Right cardiac atrium (tissue), 5 donors: ENCODE measurements around the gene SIK3. TPM values are rescaled to one million over a fixed set of nuclear protein-coding genes. Genes with fewer than 3 reads are reported as not detected.

Experiments
- ATAC-seq, 2 donors: fragments of 200-7000 bp; cut with Tn5 transposase; one replicate each; pipeline versions ENCODE4 v1.8.0 to v1.9.1; 2020; ENCODE audit warnings: moderate library complexity in 2 of 2, mild to moderate bottlenecking in 1 of 2
- DNase-seq, 3 donors: peaks; one replicate each; pipeline ENCODE4 v3.0.0-alpha.2; 2020
- H3K27ac ChIP-seq: one replicate; pipeline ENCODE4 v1.5.1; 2013; ENCODE audit warnings: mild to moderate bottlenecking, low read length, control low read depth, moderate library complexity
- H3K27me3 ChIP-seq: one replicate; pipeline ENCODE4 v1.6.1; 2013; ENCODE audit not compliant: control insufficient read depth, insufficient read depth
- H3K4me1 ChIP-seq: one replicate; pipeline ENCODE4 v1.6.1; 2013; ENCODE audit warnings: low read length; ENCODE audit not compliant: control insufficient read depth, insufficient read depth
- H3K4me3 ChIP-seq: one replicate; pipeline ENCODE4 v1.5.1; 2013; ENCODE audit warnings: low read length, control low read depth
- H3K9me3 ChIP-seq: one replicate; pipeline ENCODE4 v1.6.1; 2013; ENCODE audit warnings: low read length; ENCODE audit not compliant: control insufficient read depth
- WGBS: extraction: QIAGEN DNeasy Blood & Tissue Kit; methylation state at CpG from one replicate; pipeline ENCODE4 v1.1.7; 2013; 5-methylcytosine and 5-hydroxymethylcytosine counted together
- intact Hi-C, 4 donors: fragments of 100-400 bp; cut with DNase I; formaldehyde crosslinking; loops; one replicate each; pipeline versions ENCODE4 v1.11.0 to v1.14.0; 2022 to 2023
- polyA plus RNA-seq: library from polyadenylated mRNA; stranded (reverse); fragments of 200-250 nt; gene quantifications from one replicate; pipeline ENCODE4 v1.2.3, GENCODE V29; 2013
- total RNA-seq, 4 donors: library from RNA; stranded (reverse); fragmentation: NEBNext Ultra II Directional; extraction: Animal tissue kit (Norgen Biotek cat#: 25700); gene quantifications; one replicate each; pipeline ENCODE4 v1.2.1, GENCODE V29; 2021
- donor health status: healthy with polysubstance abuse.
- donor health status: DM: no; HTN: yes; CAD: no.
- donor health status: DM: no; HTN: no; CAD: no.
- donor health status: DM: no; HTN: yes; CAD: no; lungs with severe emphysema.
- donor health status: DM: yes; HTN: yes; CAD: no.

Gene SIK3
- total and polyA plus RNA-seq, 5 donors, result 13.4 to 46.6 (median 34.6) TPM

DNA sequence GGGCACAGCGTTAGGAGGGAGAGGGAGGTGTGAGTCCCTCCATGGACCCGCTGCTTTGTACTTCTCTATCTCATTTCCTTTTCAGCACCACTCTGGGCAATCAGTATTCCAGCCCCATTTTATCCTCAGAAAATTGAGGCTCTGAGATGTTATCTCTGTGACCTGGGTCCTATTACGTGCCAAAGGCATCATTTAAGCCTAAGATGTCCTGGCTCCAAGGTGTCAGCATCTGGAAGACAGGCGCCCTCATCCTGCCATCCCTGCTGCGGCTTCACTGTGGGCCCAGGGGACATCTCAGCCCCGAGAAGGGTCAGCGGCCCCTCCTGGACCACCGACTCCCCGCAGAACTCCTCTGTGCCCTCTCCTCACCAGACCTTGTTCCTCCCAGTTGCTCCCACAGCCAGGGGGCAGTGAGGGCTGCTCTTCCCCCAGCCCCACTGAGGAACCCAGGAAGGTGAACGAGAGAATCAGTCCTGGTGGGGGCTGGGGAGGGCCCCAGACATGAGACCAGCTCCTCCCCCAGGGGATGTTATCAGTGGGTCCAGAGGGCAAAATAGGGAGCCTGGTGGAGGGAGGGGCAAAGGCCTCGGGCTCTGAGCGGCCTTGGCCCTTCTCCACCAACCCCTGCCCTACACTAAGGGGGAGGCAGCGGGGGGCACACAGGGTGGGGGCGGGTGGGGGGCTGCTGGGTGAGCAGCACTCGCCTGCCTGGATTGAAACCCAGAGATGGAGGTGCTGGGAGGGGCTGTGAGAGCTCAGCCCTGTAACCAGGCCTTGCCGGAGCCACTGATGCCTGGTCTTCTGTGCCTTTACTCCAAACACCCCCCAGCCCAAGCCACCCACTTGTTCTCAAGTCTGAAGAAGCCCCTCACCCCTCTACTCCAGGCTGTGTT is 269.4 kb downstream of the SIK3 start:
- H3K4me1 ChIP-seq, result no peaks in the 10 kb centered on the region
- WGBS, result 63% methylated on average over 16 of the region's 16 CpGs
- DNase-seq (no peak), ATAC-seq (no peak)
- no peak overlapping the region for H3K27ac ChIP-seq
- intact Hi-C loops, result no loop called here
- H3K27me3 ChIP-seq, result no peaks in the 10 kb centered on the region
- no peaks in the 10 kb centered on the region for H3K9me3 ChIP-seq
- H3K4me3 ChIP-seq, result no peak overlapping the region

DNA sequence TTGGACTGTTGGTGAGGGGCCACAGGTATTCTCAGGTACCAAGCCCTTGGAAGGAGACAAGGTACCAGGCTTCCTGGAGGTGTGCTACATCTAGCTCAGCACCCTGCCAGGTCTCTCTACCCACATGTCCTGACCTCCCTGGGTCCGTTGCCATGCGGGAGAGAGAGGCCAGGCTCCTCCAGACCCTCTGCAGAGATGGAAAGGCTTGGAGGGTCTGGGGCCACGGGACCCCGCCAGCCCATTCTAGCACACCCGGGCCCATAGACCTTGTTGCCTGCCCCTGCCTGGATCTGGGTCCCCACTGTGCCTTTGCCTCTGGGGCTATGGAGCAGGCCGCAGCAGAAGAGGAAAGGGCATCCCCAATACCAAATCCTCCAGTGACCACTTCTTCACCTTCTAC is 270.8 kb downstream of the SIK3 start:
- Histone ChIP-seq H3K27me3 (no peaks in the 10 kb centered on the region), H3K4me1 (no peaks in the 10 kb centered on the region), H3K9me3 (no peaks in the 10 kb centered on the region), H3K27ac (no peak overlapping the region), H3K4me3 (no peak overlapping the region)
- intact Hi-C loops, result no loop called here
- DNase-seq (no peak), ATAC-seq (no peak)
- WGBS, result 94% methylated on average over 6 of the region's 6 CpGs

DNA sequence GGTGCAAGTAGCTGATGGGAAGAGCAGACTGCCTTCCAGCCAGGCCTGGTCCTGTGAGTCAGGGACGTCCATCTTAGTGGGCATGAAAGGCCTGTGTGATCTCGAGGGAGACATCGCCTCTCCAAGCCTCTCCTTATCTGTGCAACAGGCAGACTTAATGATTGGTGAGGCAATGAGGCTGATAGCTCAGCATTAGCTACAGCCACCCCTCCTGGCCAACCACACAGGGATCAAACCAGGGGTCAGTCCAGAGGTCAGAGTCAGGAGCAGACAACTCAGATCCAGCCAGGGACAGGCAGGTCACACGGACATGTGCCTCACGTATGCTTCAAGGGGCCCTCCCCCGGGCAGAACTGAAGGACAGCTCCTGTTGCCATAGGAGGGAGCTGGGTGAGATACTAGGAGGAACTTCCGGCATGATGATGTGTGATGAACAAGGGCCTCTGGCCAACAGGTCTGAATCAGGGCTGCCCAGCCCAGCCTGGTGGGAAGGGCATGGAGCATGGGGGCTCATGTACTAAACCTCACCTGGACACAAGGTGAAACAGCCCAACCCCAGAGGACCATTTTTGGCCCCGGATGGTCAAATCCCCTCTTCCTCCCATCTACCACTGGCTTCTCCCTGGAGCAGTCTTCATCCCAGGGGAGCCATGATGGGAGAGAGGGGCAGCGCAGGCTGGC is 271.3 kb downstream of the SIK3 start:
- Histone ChIP-seq H3K9me3 (no peaks in the 10 kb centered on the region), H3K27ac (no peak overlapping the region), H3K4me1 (no peaks in the 10 kb centered on the region), H3K4me3 (no peak overlapping the region), H3K27me3 (no peaks in the 10 kb centered on the region)
- ATAC-seq (no peak), DNase-seq (no peak)
- intact Hi-C loops, result no loop called here
- 69% methylated on average over 9 of the region's 9 CpGs for WGBS

DNA sequence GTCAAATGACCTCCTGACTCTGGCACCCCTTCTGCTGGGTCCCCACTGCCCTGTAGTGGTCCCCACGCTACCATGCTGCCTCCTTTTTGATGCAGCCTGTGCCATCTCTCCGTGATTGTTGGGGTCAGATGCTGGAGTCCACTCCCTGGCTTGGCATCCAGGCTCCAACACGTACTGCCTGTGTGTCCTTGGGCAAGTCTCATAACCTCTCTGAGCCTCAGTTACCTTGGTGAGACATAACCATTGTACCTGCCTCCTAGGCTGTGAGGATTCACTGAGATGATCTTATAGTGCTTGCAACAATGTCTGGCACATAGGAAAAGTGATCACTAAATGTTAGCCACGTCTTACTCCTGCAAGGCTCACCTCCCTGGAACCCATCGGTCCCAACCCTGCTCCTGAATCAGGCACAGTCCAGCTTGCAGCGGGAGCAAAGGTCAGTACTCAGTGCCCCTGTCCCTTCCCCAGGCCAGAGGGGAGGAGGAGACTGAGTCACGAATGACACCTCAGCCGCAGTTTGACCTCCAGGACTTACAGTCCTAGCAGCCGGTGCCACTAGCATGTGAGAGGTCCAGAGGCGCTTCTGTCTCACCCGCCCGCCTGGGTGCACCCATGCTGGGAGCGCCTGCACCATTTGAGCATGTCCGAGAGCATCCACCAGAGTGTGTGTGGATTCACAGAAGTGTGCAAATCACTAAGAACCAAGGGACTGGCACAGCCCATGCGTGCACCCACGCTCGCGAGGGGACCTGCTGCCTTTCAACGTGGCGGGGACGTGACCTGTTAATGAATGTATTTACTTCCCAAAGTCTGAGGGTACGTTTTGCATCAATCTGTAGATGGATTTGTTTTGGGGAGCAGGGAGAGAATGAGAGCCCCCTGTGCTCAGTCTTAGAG is 272.1 kb downstream of the SIK3 start:
- intact Hi-C loops, result no loop called here
- ATAC-seq, result no peak
- Histone ChIP-seq H3K9me3 (no peaks in the 10 kb centered on the region), H3K4me3 (no peak overlapping the region), H3K4me1 (no peaks in the 10 kb centered on the region), H3K27ac (no peak overlapping the region), H3K27me3 (no peaks in the 10 kb centered on the region)
- 78% methylated on average over 22 of the region's 22 CpGs for WGBS
- no peak for DNase-seq

DNA sequence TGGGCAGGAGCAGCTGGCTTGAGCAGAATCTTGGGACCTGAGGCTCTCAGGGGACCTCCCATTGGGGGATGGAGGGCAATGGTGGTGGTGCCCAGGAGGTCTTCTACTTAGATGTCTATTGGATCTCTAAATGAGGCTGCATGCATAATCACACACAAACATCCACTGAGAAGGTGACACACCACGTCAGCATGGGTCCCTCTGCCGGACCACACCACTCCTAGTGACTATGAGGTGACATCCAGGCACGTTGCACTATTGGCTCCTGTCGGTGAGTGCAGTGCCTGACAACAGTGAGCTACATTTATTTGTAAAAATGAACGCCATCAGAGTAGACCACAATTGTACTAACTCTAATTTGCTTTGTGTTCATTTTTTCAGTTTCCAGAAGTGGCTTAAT is 272.8 kb downstream of the SIK3 start:
- no peak for DNase-seq
- no peak overlapping the region for H3K4me3 ChIP-seq
- WGBS, result 72% methylated on average over 5 of the region's 5 CpGs
- no peaks in the 10 kb centered on the region for H3K4me1 ChIP-seq
- intact Hi-C loops, result no loop called here
- no peak for ATAC-seq
- H3K9me3 ChIP-seq, result no peaks in the 10 kb centered on the region
- no peak overlapping the region for H3K27ac ChIP-seq
- no peaks in the 10 kb centered on the region for H3K27me3 ChIP-seq

DNA sequence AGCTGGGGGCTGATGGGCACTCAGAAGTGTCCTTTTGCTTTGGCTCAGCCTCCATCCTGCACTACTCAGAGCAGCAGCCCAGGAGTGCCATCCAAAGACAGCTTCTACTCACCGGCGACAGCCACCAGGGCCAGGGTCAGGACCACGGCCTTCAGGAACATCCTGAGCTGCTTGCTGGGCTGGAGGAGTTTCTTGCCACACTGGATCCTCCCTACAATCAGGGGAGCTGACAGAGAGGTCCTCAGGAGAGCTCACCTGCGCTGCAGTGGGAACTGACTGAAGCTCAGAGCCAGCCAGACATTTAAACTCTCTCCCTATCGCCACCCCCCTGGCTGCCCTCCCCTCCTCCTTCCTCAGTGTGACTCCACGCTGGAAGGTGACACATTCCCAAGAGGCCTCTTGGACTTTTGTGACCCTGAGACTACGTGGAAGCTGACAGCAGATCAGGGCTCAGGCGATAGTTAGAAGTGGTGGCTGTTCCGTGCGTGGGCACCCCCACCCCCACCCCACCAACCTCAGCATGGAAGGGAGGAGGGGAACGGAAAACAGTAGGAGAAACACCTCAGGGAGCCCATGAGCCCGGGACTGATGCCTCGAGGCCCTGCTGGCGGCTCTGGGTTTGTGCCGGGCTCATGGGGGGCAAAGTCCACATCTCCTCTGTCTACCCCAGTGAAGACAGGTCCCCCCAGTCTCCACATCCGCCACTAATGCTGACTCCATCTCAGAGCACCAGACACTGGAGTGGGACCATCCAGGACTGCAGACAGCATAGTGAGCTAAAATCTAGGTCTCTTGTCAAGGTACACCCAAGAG is 275.0 kb downstream of the SIK3 start, which contains the start of gene APOA4:
Gene APOA4 (minus strand): TSS at position 274 of the 813 bp plus-strand sequence. CDS start 113 bp downstream, at position 161.
- no peaks in the 10 kb centered on the region for H3K4me1 ChIP-seq
- H3K4me3 ChIP-seq, result no peak within 1 kb of the TSS
- H3K27ac ChIP-seq, result no peak within 1 kb of the TSS
- H3K27me3 ChIP-seq, result no peaks in the 10 kb centered on the region
- DNase-seq (no peak), ATAC-seq (no peak)
- intact Hi-C loops, result no loop called here
- WGBS, result 68% methylated on average over 16 of the region's 16 CpGs
- no peaks in the 10 kb centered on the region for H3K9me3 ChIP-seq

DNA sequence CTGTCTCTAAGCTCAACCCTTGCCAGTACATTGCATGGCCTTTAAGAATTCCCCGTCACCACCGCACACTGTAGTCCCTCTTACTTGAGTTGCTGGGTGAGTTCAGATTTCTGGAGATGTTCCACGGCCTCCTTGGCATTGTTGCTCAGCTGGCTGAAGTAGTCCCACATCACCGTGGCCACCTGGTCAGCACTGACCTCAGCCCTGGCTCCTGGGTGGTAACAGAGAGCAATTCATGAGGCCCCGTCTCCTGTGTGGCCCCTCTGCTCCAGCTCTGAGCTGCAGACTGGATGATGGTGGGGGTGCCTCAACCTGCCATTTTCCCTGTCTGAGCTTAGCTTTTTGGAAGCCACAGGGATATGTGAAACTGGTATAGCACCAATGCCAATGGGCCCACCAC is 275.7 kb downstream of the SIK3 start:
- H3K4me3 ChIP-seq, result no peak overlapping the region
- no peak for ATAC-seq
- no peaks in the 10 kb centered on the region for H3K27me3 ChIP-seq
- WGBS, result 70% methylated on average over 5 of the region's 5 CpGs
- no peaks in the 10 kb centered on the region for H3K4me1 ChIP-seq
- intact Hi-C loops, result no loop called here
- no peak for DNase-seq
- H3K27ac ChIP-seq, result no peak overlapping the region
- no peaks in the 10 kb centered on the region for H3K9me3 ChIP-seq

DNA sequence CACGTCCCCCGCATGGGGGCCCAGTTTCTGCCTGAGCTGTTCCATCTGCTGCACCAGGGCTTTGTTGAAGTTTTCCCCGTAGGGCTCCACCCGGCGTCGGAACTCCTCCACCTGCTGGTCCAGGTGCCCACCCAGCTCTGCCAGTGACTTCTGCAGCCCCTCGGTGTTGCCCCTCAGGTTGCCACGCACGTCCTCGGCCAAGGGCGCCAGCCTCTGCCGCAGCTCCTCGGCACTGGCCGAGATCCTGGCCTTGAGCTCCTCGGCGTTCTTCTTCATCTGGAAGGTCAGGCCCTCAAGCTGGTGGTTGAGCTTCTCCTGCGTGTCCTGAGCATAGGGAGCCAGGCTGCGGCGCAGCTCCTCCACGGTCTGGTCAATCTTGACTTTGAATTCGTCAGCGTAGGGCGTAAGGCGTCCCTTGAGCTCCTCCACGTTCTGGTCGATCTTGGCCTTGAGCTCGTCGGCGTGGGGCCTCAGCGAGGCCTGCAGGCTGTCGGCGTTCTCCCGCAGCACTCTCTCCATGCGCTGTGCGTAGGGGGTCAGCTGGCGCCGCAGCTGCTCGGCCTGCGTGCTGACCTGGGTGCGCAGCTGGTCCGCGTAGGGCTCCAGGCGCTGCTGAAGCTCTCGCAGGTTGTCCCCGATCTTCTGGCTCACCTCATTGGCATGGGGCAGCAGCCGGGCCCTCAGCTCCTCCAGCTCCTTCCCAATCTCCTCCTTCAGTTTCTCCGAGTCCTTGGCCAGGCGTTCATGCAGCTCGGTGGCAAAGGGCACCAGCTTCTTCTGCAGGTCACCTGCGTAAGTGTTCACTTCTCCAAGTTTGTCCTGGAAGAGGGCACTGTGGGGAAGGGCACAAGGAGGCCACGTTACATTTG is 276.9 kb downstream of the SIK3 start:
- Histone ChIP-seq H3K4me1 (no peaks in the 10 kb centered on the region), H3K4me3 (no peak overlapping the region), H3K27ac (no peak overlapping the region), H3K27me3 (no peaks in the 10 kb centered on the region), H3K9me3 (no peaks in the 10 kb centered on the region)
- WGBS, result 93% methylated on average over 51 of the region's 51 CpGs
- DNase-seq (no peak), ATAC-seq (no peak)
- intact Hi-C loops, result no loop called here

DNA sequence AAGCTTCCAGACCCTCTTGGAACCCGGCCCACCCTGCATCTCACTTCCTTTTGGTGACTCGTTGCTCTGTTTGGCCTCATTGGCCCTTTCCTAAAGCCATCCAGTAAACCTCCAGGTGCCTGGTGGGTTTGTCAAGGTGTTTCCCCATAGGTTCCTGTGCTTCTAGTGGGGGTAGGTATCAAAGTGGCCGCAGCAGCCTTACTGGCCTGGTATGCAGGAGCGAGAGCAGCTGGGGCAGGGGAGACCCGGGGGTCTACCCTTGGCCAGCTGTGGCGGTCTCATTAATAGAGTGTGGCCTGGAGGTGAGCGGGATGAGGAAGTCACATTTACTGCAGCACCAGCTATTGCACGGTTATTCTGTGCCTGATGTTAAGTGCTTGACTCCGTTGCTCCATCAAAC is 279.2 kb downstream of the SIK3 start:
- intact Hi-C loops, result no loop called here
- ATAC-seq, result no peak

More for the DNA sequence above, 279.2 kb downstream of the SIK3 start:
- H3K4me3 ChIP-seq, result no peak overlapping the region
- DNase-seq, result no peak
- no peaks in the 10 kb centered on the region for H3K27me3 ChIP-seq
- no peak overlapping the region for H3K27ac ChIP-seq
- no peaks in the 10 kb centered on the region for H3K4me1 ChIP-seq
- WGBS, result 88% methylated on average over 9 of the region's 9 CpGs
- no peaks in the 10 kb centered on the region for H3K9me3 ChIP-seq
